GM20431 (cell line): ENCODE data around the gene ZNF267.
"Not testable (repeated sequence)": the region's sequence is repeated elsewhere in the genome, so short reads cannot be mapped to it uniquely, and the experiment has no call there.

Source experiments
- in situ Hi-C: fragments of 300-500 bp; cut with MseI, MboI; formaldehyde crosslinking; loops from one replicate; pipeline ENCODE4 v1.15.0; 2020; ENCODE audit warnings: low sequenced_read_pairs; ENCODE audit not compliant: unreplicated experiment

ZNF267 gene

DNA sequence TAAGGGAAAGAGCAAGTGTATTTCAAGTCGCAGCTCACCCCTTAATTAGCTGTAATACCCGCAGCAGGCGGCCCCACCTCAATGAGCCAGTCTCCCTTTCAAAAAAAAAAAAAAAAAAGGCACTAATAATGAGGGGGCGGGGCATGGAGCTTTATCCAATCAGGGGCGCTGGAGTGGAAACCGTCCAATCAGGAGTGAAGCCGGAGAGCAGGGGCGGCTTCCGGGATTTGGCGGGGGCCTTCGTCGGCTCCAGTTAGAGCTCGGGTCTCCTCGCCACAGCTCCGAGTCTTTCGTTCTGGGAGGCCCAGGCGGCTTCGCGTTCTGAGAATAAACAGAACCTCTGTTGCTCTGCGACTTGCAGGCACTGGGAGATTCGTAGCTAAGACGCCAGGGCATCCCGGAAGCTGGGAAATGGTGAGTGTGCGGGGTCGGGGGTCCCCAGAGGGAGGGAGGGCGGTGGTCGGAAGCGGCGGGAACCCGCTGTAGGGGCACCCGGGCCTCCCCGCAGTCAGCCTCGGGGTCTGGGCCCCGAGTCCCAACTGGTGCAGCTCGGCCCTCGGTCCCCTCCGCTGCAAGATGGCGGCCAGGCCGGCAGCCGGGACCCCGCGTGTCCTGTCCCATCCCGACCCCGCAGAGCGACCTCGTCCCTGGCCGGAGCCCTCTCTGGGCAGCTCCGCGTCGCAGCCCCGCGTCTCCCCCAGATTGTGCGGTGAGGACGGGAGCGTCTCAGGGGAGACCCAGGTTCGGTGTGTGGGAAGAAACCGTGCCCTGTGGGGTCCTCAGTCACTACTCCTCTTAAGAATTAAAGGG, at the start of gene ZNF267:
TSS of gene ZNF267 (plus strand) at position 252 of the 810 bp plus-strand sequence. CDS start at position 412, 160 bp downstream.
- in situ Hi-C loops, result no loop called here

DNA sequence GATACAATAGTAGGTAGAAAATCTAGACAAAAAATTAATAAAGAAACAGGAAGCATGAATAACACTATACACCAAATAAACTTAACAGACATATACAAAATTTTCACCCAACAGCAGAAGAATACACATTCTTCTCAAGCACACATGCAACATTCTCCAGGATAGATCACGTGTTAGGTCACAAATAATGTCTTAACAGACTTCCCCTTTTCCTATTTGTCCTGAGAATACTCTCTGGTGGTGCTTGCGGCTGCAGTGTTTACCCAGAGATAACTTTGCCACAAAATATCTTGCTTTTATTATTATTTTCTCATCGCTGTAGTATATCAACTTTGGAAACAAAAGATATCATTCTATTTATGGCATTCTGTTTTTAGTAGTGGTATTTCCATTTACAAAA, 40.6 kb upstream of the ZNF267 start:
- in situ Hi-C loops, result no loop called here

DNA sequence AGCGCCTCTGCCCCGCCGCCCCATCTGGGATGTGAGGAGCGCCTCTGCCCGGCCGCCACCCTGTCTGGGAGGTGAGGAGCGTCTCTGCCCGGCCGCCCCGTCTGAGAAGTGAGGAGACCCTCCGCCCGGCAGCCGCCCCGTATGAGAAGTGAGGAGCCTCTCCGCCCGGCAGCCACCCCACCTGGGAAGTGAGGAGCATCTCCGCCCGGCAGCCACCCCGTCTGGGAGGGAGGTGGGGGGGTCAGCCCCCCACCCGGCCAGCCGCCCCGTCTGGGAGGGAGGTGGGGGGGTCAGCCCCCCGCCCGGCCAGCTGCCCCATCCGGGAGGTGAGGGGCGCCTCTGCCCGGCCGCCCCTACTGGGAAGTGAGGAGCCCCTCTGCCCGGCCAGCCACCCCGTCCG, 37.2 kb upstream of the ZNF267 start:
- in situ Hi-C loops, result not testable (repeated sequence)

DNA sequence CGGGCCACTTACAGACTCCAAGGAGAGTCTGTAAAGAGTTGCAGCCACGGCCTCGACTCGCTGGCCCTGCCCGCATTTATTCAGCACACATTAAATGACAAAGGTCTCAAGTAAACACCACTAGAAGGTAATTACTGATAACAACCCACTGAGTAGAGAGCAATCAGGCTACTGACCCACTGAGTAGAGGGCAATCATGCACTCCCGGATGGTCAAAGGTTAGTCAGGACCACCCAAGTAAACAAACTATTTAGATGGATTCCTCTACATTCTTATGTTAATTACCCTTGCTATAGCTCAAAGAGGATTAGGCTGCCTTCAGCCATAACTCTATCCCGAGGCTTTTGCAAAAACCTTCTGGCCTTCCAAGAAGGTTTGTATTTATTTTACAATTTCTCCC, 30.7 kb upstream of the ZNF267 start:
- in situ Hi-C loops, result no loop called here

DNA sequence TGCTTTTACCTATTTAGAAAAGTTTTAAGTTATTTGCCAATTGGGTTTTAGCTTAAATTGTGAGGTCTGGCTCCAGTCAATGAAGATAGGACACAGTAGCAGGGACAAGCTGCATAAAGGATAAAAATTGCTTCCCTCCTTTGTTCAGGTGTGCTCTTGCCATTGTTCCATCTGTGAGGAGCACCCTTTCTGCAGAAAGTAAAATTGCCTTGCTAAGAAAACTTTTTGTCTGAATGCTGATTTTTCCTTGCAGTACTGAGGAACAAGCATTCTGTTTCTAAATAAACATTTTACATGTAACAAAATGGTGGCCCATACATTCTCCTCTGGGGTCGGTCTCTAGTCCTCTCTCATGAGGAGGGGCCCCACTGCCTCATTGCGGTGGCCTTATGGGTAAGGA, 25.0 kb upstream of the ZNF267 start:
- in situ Hi-C loops, result not testable (repeated sequence)

DNA sequence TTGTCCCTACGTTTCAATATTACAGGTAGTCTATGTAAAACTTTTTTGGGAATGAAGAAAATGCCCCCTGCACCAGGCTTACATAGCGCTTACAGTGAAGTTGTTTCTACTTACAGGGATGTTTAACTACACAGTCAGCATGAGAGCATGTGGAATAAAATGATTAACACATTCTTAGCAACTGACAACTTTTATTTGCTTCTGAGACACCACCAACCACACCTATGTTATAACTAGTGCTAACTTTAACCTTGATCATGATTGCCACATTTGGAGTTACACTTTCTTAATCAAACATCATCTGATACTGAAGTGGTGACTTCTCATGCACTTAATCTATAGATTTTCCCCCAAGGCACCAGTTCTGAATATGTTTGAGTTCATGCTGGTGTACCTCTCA, 20.3 kb upstream of the ZNF267 start:
- in situ Hi-C loops, result no loop called here

DNA sequence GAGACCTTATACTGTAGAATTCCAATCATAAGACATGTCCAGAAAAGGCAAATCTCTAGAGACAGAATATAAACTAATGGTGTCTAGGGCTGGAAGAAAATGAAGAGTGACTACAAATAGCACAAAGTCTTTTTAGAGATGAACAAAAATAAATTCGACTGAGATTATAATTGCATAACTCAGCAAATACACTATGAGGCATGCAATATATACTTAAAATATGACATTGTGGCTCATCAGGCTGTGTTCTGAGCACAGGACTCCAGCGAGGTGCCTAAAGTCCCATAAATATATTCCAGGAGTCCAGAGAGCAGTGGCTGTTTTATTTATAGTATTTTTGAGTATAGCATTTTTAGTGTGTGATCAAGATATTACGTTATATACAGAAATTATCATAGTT, 13.1 kb upstream of the ZNF267 start:
- in situ Hi-C loops, result loop anchor here (10.0 kb wide), 1 partner anchor 64 kb away; no protein-coding TSS in a partner anchor

DNA sequence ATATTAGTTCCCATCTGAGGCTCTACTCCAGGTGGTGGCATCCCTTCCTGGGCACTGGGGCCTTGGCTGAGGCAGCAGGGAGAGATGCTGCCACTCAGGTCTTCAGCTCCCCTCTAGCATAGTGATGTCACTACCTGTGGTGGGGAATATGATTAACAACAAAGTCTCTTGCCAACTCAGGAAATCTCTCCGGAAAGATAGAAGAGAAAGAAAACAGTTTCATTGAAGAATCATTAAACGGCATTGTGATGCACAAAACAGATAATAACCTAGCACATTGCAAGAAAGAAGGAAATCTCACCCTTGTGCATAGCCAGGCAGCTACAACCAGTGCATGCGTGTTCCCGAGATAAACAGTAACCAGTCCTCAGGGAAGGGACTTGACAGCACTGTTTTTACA, 12.2 kb upstream of the ZNF267 start:
- in situ Hi-C loops, result loop anchor here (10.0 kb wide), 1 partner anchor 63 kb away; no protein-coding TSS in a partner anchor

DNA sequence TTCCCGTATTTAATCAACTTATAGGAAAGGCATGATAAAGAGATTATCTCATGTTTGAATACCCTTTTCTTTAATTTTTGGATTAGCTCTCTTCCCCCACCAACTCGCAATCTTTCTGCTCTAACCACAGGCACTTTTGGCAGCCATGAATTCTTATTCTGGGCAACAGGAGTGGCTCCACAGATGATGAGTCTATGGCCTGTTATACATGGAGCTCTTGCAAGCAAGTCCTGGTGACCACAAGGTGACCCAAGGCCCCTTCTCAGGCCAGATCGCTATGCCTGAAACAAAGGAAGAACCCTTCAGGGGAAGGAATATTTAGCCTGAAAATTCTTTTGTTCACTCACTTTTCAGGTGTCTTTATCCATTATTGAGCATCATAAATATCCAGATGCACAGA, 10.8 kb upstream of the ZNF267 start:
- in situ Hi-C loops, result loop anchor here (10.0 kb wide), 1 partner anchor 62 kb away; no protein-coding TSS in a partner anchor

DNA sequence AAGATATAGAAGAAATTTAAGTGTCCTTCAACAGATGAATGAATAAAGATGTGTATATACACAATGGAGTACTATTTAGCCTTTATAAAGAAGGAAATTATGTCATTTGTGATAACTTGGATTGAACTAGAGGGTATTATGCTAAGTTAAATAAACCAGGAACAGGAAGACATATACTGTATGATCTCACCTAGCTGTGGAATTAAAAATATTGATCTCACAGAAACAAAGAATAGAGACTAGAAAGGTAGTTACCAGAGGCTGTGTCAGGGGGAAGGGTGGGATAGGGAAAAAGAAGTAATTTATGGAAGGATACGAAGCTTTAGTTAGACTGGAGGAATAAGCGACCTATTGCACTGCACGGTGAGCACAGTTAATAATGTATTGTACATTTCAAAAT, 5.4 kb upstream of the ZNF267 start:
- in situ Hi-C loops, result loop anchor here (10.0 kb wide), 1 partner anchor 57 kb away; no protein-coding TSS in a partner anchor

DNA sequence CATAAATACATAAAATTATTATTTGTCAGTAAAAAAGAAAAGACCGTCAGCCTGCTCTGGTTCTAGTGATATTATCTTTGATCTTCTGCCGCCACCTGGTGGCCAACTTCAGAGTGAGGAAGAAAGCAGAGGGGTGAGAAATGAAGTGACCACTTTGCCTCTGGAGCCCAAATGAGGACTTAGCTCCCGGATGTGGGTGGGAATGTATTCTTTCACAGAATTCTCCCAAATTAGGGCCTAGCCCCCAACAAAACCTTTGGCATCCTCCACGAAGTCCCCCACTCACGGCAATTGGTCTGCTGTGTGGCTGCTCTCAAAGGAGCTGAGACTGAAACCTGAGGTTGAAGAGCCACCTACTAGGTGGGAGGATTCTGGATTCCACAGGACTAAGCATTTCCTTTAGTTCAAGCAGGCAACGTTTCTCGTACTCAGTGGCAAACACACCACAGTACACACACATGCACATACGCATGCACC, 4.9 kb upstream of the ZNF267 start:
- in situ Hi-C loops, result loop anchor here (10.0 kb wide), 1 partner anchor 56 kb away; no protein-coding TSS in a partner anchor

DNA sequence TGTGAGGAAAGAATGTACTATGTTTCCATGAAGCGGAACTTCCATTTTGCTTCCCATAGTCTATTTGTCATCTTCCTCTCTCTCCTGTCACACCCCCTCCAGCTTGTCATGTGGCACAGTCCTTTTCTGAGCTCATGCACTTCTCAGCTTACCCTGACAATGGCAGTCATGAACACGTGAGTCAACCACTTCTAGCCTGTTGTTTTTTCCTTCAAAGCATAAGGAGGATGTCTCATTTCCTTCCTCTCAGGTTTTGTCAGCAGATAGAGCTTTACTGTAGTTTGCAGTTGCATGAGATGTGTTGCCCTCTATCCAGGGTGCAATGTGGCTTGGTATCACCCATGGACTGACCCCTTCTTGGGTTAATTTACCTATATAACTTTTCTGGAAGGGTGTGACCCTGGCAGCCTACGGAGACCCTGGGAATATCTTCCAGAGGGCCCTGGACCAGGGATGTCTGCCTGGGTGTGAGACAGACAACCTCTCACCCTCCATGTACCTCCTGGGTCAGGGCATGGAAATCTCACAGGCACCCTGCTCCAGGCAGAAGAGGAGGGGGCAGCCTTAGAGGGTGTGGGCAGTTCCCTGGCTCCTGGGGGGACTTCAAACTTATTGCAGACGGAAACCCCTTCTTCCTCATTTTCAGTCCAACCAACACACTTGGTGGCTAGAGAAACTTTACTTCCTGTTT, 4.0 kb upstream of the ZNF267 start:
- in situ Hi-C loops, result loop anchor here (10.0 kb wide), 1 partner anchor 55 kb away; no protein-coding TSS in a partner anchor

DNA sequence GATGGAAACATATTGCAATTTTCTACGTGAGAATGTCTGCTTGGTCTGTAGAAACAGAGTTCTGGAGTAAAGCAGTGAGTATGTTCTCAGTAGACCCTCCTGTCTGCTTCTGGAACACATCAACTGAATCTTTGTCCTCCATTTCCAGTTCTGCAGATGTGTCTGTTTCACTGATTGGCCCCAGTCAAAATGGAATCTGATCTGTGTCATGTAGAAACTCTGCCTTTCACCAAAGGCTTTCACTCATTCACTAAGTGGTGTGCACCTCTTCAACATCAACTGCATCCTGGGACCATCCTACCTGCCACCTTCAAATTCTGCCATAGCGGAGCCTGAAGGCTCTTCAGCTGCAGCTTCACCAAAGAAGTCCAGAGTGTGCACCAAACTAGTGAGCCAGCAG, 2.8 kb upstream of the ZNF267 start:
- in situ Hi-C loops, result no loop called here

DNA sequence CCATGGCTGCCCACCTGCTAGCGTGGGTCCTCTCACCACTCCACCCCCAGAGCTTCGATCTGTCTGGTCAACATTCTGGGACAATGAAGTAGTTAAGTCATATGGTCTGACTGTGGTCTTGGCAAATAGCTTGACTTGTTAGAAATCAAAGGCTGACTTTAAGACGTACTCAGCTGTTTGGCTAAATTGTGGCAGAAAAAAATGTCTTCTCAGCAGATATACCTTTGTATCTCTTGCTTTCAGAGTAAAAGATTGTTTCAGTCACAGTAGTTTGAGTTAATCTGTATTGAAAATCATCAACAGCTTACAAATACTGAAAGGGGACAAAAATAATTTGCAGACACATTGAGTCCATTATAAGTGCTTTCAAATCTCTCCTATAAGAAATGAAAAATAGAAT, 2.1 kb upstream of the ZNF267 start:
- in situ Hi-C loops, result no loop called here

DNA sequence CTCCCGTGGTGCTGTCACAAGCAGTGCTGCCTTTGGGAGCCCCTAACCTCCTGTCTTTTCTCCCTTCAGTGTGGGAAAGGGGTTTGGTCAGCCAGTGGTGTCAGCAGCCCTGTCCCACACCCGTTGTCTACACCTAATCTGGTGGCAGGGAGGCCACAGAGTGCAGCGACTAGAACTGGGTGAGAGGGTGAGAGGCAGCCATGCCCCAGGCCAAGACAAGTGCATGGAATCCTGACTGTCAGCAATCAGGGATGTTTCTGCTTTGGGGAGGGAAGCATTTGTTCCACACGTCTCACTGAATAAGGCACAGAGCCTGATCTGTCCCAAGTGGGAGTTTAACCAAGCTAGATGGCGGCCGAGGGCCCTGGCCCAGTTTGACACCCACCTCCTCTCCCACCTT, 1.4 kb upstream of the ZNF267 start:
- in situ Hi-C loops, result no loop called here

DNA sequence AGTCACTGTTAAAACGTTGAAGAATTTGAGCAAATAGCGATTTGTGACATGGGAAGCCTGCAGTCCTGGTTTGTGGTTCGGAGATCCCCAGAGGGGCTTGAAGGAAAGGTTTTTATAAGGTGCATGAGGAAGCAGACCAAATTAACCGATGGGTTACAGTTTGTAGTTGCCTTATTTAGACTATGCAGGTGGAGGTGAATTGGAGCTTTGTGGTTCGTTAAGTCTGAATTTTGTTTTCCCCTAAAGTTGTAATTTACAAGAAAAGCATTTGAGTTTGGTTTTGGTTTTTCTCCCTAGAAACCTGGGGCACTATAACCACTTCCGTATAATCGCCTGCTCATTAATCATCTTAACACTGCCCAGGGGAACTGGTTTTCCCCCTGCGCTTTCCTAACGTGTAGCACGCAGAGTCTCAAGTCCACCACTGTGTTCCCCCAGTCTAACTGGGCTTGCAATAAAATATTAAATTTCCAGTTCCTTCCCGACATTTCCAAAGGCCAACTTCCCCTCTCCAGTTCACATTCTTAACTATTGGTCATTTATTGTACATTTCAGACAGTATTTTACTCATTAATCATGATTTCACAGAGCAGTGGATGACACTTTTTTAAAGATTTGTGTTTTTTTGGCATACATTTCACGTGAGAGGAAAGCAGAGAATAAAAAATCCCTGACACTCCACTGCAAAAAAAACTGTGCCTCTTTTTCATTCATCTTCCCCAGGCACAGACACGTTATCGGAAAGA, 932 bp downstream of the ZNF267 start:
- in situ Hi-C loops, result no loop called here

DNA sequence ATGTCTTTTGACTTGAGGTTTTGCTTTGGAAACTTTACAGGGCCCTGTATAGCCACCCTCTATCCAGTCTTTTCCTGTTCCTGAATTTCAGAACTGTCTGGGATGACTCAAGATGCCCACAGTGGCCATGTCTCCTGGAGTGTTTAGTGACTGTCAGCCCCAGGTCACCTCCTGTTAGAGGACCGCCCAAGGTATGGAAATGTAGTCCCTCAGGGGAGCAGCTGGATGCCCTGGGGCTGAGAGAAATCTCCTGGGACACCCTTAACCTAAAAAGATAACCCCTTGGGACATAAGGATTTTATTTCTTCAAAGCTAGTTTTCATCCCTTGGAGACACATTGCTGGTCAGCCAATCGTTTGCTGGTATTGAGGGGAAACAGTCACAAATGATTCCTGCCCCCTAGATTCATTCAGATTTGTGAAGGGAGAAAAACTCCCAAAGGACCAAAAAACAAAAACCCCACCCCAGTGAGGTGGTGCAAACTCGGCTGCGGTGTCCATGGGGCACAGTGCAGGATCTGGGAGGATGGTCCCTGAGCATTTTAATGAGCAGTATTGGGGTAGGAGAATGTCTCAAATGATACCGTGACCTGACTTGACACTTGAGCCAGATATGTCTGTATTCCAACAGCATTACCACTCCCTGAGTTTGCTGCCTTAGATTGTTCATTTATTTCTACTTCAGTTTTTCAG, 1.7 kb downstream of the ZNF267 start:
- in situ Hi-C loops, result no loop called here

DNA sequence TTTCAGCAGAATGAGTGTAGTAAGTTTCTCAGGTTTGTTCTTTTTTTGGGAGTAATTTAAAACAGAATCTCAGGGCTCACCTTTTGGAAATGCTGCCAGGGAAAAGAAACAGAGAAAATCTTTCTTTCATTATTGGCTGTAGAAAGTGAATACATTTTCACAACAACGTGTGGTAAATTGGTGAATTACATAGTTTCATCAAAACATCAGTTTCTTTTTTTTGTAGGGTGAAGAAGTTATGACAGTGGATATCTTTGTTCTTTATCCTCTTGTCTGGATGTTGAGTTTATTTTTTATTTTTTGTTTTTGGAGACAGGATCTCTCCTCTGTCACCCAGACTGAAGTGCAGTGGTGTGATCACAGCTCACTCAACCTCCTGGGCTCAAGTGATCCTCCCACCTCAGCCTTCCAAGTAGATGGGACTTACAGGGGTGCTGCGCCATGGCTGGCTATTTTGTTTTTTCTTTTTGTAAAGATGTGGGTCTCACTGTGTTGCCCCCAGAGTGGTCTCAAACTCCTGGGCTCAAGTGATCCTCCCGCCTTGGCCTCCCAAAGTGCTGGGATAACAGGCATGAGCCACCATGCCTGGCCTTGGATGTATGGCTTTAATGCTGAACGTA, 2.4 kb downstream of the ZNF267 start:
- in situ Hi-C loops, result no loop called here
